CD4-positive, alpha-beta T cell (primary cell): Measurements from ENCODE around the gene NTRK2. TPM values are rescaled to one million over a fixed set of nuclear protein-coding genes. Genes with fewer than 3 reads are reported as not detected.

Source experiments
- ATAC-seq: fragments of 200-7000 bp; cut with Tn5 transposase; one replicate; pipeline ENCODE4 v1.10.0; 2022; ENCODE audit warnings: mild to moderate bottlenecking; ENCODE audit not compliant: poor library complexity
- CTCF ChIA-PET: fragments of 350-600 bp; sonication (Branson Sonifier 250); formaldehyde crosslinking; loops from one replicate; lab custom pipeline; 2021; ENCODE audit warnings: antibody characterized with exemption, inconsistent platforms; lab: Charles Lee
- POLR2A ChIA-PET: fragments of 350-600 bp; sonication (Branson Sonifier 250); formaldehyde crosslinking; loops from one replicate; lab custom pipeline; 2021; ENCODE audit warnings: antibody characterized with exemption, inconsistent platforms; lab: Charles Lee
- DNase-seq, 14 experiments: peaks; one replicate each; pipeline ENCODE4 v3.0.0-alpha.2; 2013 to 2020; ENCODE audit warnings: mixed read lengths in 2 of 14
- H3K27ac ChIP-seq, 2 donors: one replicate each; pipeline versions ENCODE4 v1.5.1 to v1.7.0; 2013; ENCODE audit warnings: low read length in 2 of 2, low read depth in 1 of 2, mild to moderate bottlenecking in 1 of 2
- H3K27me3 ChIP-seq, 2 experiments: 1 replicate in 1 of 2; 2 replicates in 1 of 2; pipeline versions ENCODE4 v1.6.1 to v1.7.0; 2013; ENCODE audit warnings: low read length in 2 of 2, control low read depth in 1 of 2, mild to moderate bottlenecking in 1 of 2, moderate library complexity in 1 of 2; ENCODE audit not compliant: insufficient read depth in 2 of 2, control insufficient read depth in 1 of 2
- H3K36me3 ChIP-seq: one replicate; pipeline ENCODE4 v1.6.1; 2013; ENCODE audit warnings: low read length, control low read depth; ENCODE audit not compliant: insufficient read depth
- H3K4me1 ChIP-seq: one replicate; pipeline ENCODE4 v1.6.1; 2013; ENCODE audit warnings: low read length, control low read depth; ENCODE audit not compliant: insufficient read depth
- H3K4me3 ChIP-seq: one replicate; pipeline ENCODE4 v1.5.1; 2013; ENCODE audit warnings: mild to moderate bottlenecking, low read length, moderate library complexity
- H3K9me3 ChIP-seq, 2 experiments: 1 replicate in 1 of 2; 2 replicates in 1 of 2; pipeline versions ENCODE4 v1.6.1 to v1.7.0; 2013; ENCODE audit warnings: low read length in 2 of 2, mild to moderate bottlenecking in 2 of 2, control low read depth in 1 of 2, moderate library complexity in 1 of 2; ENCODE audit not compliant: control insufficient read depth in 1 of 2, insufficient read depth in 1 of 2
- H3K27ac Mint-ChIP-seq: one replicate; pipeline ENCODE4 v1.8.0; 2020; ENCODE audit warnings: mixed read lengths
- H3K27me3 Mint-ChIP-seq: one replicate; pipeline ENCODE4 v1.8.0; 2021; ENCODE audit warnings: mixed read lengths
- H3K36me3 Mint-ChIP-seq: one replicate; pipeline ENCODE4 v1.8.0; 2021; ENCODE audit warnings: low read depth, mixed read lengths
- H3K4me1 Mint-ChIP-seq: one replicate; pipeline ENCODE4 v1.8.0; 2021; ENCODE audit warnings: low read depth, mixed read lengths
- H3K4me3 Mint-ChIP-seq: one replicate; pipeline ENCODE4 v1.8.0; 2020; ENCODE audit warnings: mild to moderate bottlenecking, mixed read lengths
- H3K9me3 Mint-ChIP-seq: one replicate; pipeline ENCODE4 v1.8.0; 2020; ENCODE audit warnings: mixed read lengths
- CTCF ChIP-seq: fragments of 200-600 bp; IDR thresholded peaks from one replicate; pipeline ENCODE4 v1.8.0; 2022; ENCODE audit warnings: antibody characterized with exemption, mild to moderate bottlenecking
- intact Hi-C, 2 experiments: fragments of 100-400 bp; cut with DNase I in 1 of 2; cut with micrococcal nuclease in 1 of 2; formaldehyde crosslinking; loops; one replicate each; pipeline versions ENCODE4 v1.15.1 to v1.9.0; 2023 to 2025; cut with DNase I, micrococcal nuclease
- total RNA-seq, 174 experiments: library from RNA in 2 of 174; stranded (reverse) in 2 of 174; gene quantifications; one replicate each; pipeline ENCODE4 v1.2.3 and lab custom pipeline; 2021 to 2026

The NTRK2 gene
- total RNA-seq, 2 experiments from 2014 or later: 0.06 to 0.14 TPM

DNA sequence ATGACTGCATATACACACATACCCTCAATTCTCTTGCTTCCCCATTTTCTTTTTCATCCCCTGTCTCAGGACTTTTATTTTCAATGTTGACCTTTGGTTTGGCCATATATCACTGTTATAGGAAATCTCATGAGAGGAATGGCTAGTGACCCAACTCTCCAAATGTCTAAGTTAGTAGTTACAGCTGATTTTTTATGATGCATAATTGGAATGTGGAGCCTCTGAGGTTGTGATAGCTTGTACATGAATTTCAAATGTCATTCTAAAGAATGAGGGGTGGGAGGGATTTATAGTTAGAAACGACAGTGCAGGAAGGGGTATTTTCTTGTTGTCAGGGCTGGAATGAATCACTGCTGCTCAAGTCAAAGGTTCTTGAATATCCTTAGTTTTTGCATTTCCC, 356.1 kb downstream of the NTRK2 start:
- Histone ChIP-seq H3K4me1 (no peaks in the 10 kb centered on the region), H3K27me3 (no peaks in the 10 kb centered on the region), H3K9me3 (no peaks in the 10 kb centered on the region), H3K36me3 (no peaks in the 10 kb centered on the region), H3K27ac (no peak overlapping the region), H3K4me3 (no peak overlapping the region)
- POLR2A ChIA-PET: no interaction called here
- Mint-ChIP-seq H3K27me3 (no peaks in the 10 kb centered on the region), H3K36me3 (no peaks in the 10 kb centered on the region), H3K4me3 (no peak overlapping the region), H3K9me3 (no peaks in the 10 kb centered on the region), H3K27ac (no peak overlapping the region), H3K4me1 (no peaks in the 10 kb centered on the region)
- ATAC-seq (no peak), DNase-seq (no peak)
- no peak for TF ChIP-seq CTCF
- CTCF ChIA-PET: no interaction called here
- intact Hi-C loops: no loop called here

DNA sequence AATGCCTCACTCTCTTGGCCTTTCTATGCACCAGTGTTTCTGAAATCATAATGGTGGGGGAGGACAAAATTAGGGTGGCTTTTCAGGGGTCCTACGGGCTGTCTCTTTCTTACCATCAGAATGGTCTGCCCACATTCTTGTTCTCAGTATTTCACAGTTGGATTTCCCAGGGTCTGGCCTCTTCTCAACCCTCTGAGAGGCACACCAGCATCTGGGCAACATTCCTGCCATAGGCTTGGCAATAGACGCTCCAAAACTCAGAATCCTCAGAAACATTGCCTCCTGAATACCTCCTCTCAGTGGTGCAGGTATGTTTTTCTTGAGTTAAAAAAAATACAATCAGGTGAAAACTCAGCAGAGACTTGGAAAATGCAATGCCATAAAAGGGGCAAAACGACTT, 358.3 kb downstream of the NTRK2 start:
- DNase-seq: no peak
- Mint-ChIP-seq H3K36me3 (no peaks in the 10 kb centered on the region), H3K4me1 (no peaks in the 10 kb centered on the region), H3K9me3 (no peaks in the 10 kb centered on the region), H3K4me3 (no peak overlapping the region), H3K27ac (no peak overlapping the region), H3K27me3 (no peaks in the 10 kb centered on the region)
- H3K27me3 ChIP-seq: no peaks in the 10 kb centered on the region
- ChIA-PET CTCF (no interaction called here), POLR2A (no interaction called here)
- no peak overlapping the region for H3K4me3 ChIP-seq
- H3K4me1 ChIP-seq: no peaks in the 10 kb centered on the region
- H3K36me3 ChIP-seq: no peaks in the 10 kb centered on the region
- H3K27ac ChIP-seq: no peak overlapping the region
- intact Hi-C loops: no loop called here
- no peak for ATAC-seq
- H3K9me3 ChIP-seq: no peaks in the 10 kb centered on the region
- TF ChIP-seq CTCF: no peak

DNA sequence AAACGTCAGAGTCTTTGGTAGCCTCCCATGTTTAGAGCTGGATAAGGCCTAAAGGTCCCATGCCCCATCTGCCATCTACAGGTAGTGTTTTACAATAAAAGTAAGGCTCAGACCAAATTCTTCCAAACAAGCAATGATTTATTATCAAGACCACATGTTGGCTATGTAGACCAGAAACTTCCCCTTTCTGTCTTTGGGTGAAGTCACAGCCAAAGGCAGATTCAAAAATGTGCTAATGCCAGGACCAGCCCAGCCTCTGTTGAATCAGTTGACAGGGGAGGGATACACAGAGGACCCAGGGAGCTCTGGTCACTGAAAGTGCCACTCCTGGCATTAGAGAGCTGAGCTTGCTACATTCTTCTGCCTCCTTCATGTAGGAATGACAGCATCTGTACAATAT, 360.8 kb downstream of the NTRK2 start:
- no peaks in the 10 kb centered on the region for H3K27me3 ChIP-seq
- intact Hi-C loops: no loop called here
- Mint-ChIP-seq H3K4me1 (no peaks in the 10 kb centered on the region), H3K36me3 (no peaks in the 10 kb centered on the region), H3K9me3 (no peaks in the 10 kb centered on the region), H3K27ac (no peak overlapping the region), H3K4me3 (no peak overlapping the region), H3K27me3 (peaks cover 5% of the 10 kb centered on the region)
- H3K36me3 ChIP-seq: no peaks in the 10 kb centered on the region
- no peak overlapping the region for H3K27ac ChIP-seq
- no peak for TF ChIP-seq CTCF
- no peak for ATAC-seq
- no peaks in the 10 kb centered on the region for H3K4me1 ChIP-seq
- ChIA-PET CTCF (no interaction called here), POLR2A (no interaction called here)
- H3K9me3 ChIP-seq: no peaks in the 10 kb centered on the region
- no peak for DNase-seq
- no peak overlapping the region for H3K4me3 ChIP-seq
